ENCODE measurements around the gene HELT.

HELT gene

DNA sequence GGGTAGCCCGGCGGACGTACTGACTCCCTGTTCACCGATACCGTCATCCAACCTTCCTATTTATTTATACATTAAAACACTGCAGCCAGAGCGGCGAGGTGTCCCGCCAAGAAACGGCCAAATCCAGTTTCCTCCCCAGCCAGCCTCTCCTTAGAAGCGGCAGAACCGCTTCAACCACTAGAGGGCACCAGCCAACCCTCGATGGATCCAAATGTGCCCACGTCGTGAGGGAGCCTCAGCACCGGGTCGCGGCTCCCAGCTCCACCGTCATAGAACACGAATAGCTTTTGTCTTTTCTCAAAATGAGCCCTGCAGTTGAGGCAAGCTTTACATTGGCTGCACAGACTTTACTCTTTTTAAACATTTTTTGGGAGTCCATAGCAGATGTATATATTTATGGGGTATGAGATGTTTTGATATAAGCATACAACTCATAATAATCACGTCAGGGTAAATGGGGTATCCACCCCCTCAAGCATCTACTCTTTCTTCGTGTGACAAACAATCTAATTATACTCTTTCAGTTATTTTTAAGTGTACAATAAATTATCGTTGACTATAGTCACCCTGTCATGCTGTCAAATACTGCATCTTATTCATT lies 13.0 kb upstream of the HELT start:
- H3K27ac ChIP-seq: no peak overlapping the region
- H3K4me3 ChIP-seq (ENCODE audit: low read depth in 1 of 2, low read length in 1 of 2): peak overlapping the region; percentile 18 to 21
- peaks cover 19% of the 10 kb centered on the region in 2 experiments for H3K4me1 ChIP-seq (ENCODE audit: control insufficient read depth in 1 of 2, insufficient read depth in 1 of 2, low read depth in 1 of 2, low read length in 1 of 2)
- no peaks in the 10 kb centered on the region for H3K36me3 ChIP-seq
- H3K27me3 ChIP-seq: peaks cover 53% of the 10 kb centered on the region
- no peaks in the 10 kb centered on the region for H3K9me3 ChIP-seq
- peak; percentile 81 for TF ChIP-seq CTCF (IDR thresholded peaks at IDR 0.05)

- Histone ChIP-seq H3K27ac (no peak overlapping the region), H3K27me3 (peaks cover 99% of the 10 kb centered on the region), H3K4me1 (ENCODE audit: control insufficient read depth in 1 of 2, insufficient read depth in 1 of 2, low read depth in 1 of 2, low read length in 1 of 2) (no peaks in the 10 kb centered on the region), H3K36me3 (no peaks in the 10 kb centered on the region), H3K9me3 (no peaks in the 10 kb centered on the region), H3K4me3 (ENCODE audit: low read depth in 1 of 2, low read length in 1 of 2) (no peak overlapping the region)
- no peak for TF ChIP-seq CTCF (IDR thresholded peaks at IDR 0.05)
Measured at GRCh38 chr4:185011408-185011807, 6.9 kb upstream of the HELT start.

DNA sequence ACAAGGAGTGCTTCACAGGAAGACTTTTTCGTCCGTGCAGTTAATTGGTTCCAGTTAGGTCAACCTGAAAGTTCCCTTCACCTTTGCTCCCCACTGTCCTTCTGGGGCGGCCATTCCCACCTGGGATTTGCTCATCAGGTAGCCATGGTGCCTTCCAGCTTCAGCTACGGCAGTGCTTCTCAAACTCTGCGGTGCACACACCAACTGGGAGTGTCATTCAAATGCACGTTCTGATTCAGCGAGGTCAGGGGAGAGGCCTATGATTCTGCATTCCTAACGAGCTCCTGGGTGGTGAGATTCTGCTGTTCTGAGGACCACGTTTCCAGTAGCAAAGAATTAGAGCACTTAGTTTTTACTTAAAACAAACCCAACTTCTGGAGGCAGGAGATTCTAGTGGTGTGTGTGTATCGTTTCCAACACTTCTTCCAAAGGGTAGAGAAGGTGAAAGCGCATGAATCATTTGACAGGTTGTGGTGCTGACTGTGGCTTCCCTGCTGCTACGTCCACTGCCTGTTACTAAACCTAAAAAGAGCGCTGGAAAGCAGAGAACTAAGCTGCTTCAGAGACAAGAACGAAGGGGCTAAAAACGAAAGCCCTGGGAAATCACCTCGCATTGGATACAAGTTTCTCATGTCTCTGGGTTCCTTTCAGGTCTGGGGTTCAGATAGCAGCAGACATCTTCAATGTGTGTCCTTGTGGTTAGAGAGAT lies 4.7 kb upstream of the HELT start:
- H3K27ac ChIP-seq: no peak overlapping the region
- TF ChIP-seq CTCF (IDR thresholded peaks at IDR 0.05): no peak
- no peaks in the 10 kb centered on the region for H3K4me1 ChIP-seq (ENCODE audit: control insufficient read depth in 1 of 2, insufficient read depth in 1 of 2, low read depth in 1 of 2, low read length in 1 of 2)
- no peaks in the 10 kb centered on the region for H3K36me3 ChIP-seq
- H3K9me3 ChIP-seq: no peaks in the 10 kb centered on the region
- peaks cover 100% of the 10 kb centered on the region for H3K27me3 ChIP-seq
- no peak overlapping the region for H3K4me3 ChIP-seq (ENCODE audit: low read depth in 1 of 2, low read length in 1 of 2)

- peaks cover 100% of the 10 kb centered on the region for H3K27me3 ChIP-seq
- no peak for TF ChIP-seq CTCF (IDR thresholded peaks at IDR 0.05)
- H3K4me1 ChIP-seq (ENCODE audit: control insufficient read depth in 1 of 2, insufficient read depth in 1 of 2, low read depth in 1 of 2, low read length in 1 of 2): no peaks in the 10 kb centered on the region
- no peak overlapping the region for H3K27ac ChIP-seq
- H3K4me3 ChIP-seq (ENCODE audit: low read depth in 1 of 2, low read length in 1 of 2): no peak overlapping the region
- no peaks in the 10 kb centered on the region for H3K36me3 ChIP-seq
- no peaks in the 10 kb centered on the region for H3K9me3 ChIP-seq
Measured at GRCh38 chr4:185015108-185015507, 3.2 kb upstream of the HELT start.

- Histone ChIP-seq H3K9me3 (no peaks in the 10 kb centered on the region), H3K4me1 (ENCODE audit: control insufficient read depth in 1 of 2, insufficient read depth in 1 of 2, low read depth in 1 of 2, low read length in 1 of 2) (no peaks in the 10 kb centered on the region), H3K36me3 (no peaks in the 10 kb centered on the region), H3K27ac (no peak overlapping the region), H3K27me3 (peaks cover 100% of the 10 kb centered on the region), H3K4me3 (ENCODE audit: low read depth in 1 of 2, low read length in 1 of 2) (no peak overlapping the region)
- TF ChIP-seq CTCF (IDR thresholded peaks at IDR 0.05): no peak
Measured at GRCh38 chr4:185016101-185016940, 2.0 kb upstream of the HELT start.
